ENCODE results near the gene ICA1. TPM values are rescaled to one million over a fixed set of nuclear protein-coding genes. Genes with fewer than 3 reads are reported as not detected.
"Not testable (repeated sequence)": the region's sequence is repeated elsewhere in the genome, so short reads cannot be mapped to it uniquely, and the experiment has no call there.

The ICA1 gene
- total RNA-seq, 2 experiments from 2014 or later, result 2.3 to 2.4 TPM

GRCh38 chr7:8259586-8260222 is 2.3 kb downstream of the ICA1 start:
- POLR2A ChIA-PET, result no interaction called here
- intact Hi-C loops (cut with micrococcal nuclease), result no loop called here
- CTCF ChIA-PET, result interaction anchor here (0.6 kb wide), 1 partner anchor 13 kb away, joined by 3 read pairs; no protein-coding TSS in a partner anchor
- Mint-ChIP-seq H3K27ac (no peak overlapping the region), H3K9me3 (no peaks in the 10 kb centered on the region), H3K4me3 (no peak overlapping the region), H3K4me1 (ENCODE audit: low read depth) (peaks cover 6% of the 10 kb centered on the region), H3K36me3 (no peaks in the 10 kb centered on the region), H3K27me3 (peaks cover 41% of the 10 kb centered on the region)
- DNase-seq, result no peak

- ChIA-PET CTCF (no interaction called here), POLR2A (no interaction called here)
- Mint-ChIP-seq H3K9me3 (no peaks in the 10 kb centered on the region), H3K27ac (no peak overlapping the region), H3K27me3 (peaks cover 38% of the 10 kb centered on the region), H3K4me1 (ENCODE audit: low read depth) (peaks cover 6% of the 10 kb centered on the region), H3K36me3 (no peaks in the 10 kb centered on the region), H3K4me3 (no peak overlapping the region)
- no peak for DNase-seq
- intact Hi-C loops (cut with micrococcal nuclease), result no loop called here
Measured at GRCh38 chr7:8258734-8259133, 3.2 kb downstream of the ICA1 start.

DNA sequence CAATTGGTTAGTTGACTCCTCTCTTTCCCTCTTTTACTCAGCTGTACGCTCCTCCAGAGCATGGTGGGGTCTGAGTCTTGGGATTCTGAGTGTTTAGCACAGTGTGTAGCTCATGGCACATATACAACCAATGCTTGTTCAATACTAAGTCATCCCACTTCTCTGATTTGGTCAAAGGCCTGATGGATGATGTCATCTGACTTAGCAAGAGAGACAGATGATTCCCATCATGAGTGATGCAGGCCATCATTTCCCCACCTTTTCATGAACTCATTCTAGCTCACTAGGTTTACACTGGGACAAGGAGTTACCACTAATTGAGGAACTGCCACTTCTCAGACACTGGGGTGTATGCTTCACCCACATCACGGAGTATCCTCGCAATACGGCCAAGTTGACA is 3.8 kb downstream of the ICA1 start:
- CTCF ChIA-PET, result no interaction called here

DNA sequence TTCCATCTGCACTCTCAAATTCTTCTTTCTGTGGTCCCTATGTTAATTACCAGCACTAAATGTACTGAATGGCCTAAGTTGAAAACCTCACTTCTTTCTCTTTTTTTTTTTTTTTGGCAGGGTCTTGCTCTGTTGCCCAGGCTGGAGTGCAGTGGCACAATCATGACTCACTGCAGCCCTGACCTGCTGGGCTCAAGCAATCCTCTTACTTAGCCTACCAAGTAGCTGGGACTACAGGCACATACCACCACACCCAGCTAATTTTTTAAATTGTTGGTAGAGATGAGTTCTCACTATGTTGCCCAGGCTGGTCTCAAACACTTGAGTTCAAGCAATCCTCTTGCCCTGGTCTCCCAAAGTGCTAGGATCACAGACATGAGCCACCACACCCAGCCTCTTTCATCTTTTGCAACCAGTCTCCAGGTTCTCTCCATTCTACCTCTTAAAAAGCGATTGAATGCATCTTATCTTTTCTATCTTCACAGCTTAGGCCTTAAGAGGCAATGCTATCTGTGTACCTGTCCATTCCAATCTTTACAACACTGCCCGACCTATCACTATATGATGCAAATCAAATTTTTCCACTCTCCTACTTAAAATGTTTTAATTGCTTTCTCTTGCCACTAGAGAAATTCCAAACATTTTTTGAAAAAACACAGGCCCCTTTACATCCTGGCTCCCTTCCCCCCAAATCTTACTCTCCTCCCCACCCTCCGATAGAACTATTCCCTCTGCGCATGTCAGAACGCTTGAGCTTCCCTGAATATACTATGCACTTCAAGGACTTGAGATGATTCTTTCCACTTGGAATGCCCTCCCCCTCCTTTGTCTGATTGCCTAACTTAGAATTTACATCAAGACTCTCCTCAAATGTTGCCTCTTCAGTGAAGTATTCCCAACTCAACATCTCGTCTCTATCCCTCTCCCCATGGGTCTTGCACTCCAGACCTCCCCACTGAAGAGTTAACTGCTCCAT is 6.0 kb downstream of the ICA1 start:
- no peak for DNase-seq
- CTCF ChIA-PET, result no interaction called here
- Mint-ChIP-seq H3K27me3 (peaks cover 25% of the 10 kb centered on the region), H3K4me3 (no peak overlapping the region), H3K27ac (no peak overlapping the region), H3K4me1 (ENCODE audit: low read depth) (peaks cover 4% of the 10 kb centered on the region), H3K9me3 (no peaks in the 10 kb centered on the region), H3K36me3 (no peaks in the 10 kb centered on the region)
- intact Hi-C loops (cut with micrococcal nuclease), result no loop called here
- POLR2A ChIA-PET, result no interaction called here

More for the DNA sequence above, 3.8 kb downstream of the ICA1 start:
- intact Hi-C loops (cut with micrococcal nuclease), result no loop called here
- H3K4me1 Mint-ChIP-seq (ENCODE audit: low read depth), result peaks cover 6% of the 10 kb centered on the region
- H3K9me3 Mint-ChIP-seq, result no peaks in the 10 kb centered on the region
- no peaks in the 10 kb centered on the region for H3K36me3 Mint-ChIP-seq
- POLR2A ChIA-PET, result no interaction called here
- DNase-seq, result no peak
- H3K27me3 Mint-ChIP-seq, result peaks cover 37% of the 10 kb centered on the region
- no peak overlapping the region for H3K4me3 Mint-ChIP-seq
- no peak overlapping the region for H3K27ac Mint-ChIP-seq

DNA sequence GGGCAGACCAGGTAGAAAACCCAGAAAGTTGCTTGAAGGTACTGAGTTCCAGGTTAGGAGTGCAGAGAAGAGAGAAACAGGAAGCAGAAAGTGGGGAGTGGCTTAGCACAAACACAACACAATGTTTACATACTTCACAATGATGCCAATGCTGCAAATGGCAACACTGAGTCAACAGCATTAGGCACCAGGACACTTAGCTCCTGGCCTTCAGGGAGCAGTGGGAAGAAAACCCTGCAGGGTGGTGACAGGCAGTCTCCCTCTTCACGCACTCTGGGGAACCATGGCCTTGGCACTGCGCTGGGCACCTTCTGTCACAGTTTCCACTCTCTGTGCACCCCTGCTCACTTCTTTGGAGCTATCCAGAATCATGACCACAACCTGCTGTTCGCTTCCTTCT is 7.3 kb downstream of the ICA1 start:
- intact Hi-C loops (cut with micrococcal nuclease), result no loop called here
- H3K27me3 Mint-ChIP-seq, result peaks cover 17% of the 10 kb centered on the region
- H3K27ac Mint-ChIP-seq, result no peak overlapping the region
- POLR2A ChIA-PET, result no interaction called here
- H3K9me3 Mint-ChIP-seq, result no peaks in the 10 kb centered on the region
- H3K4me1 Mint-ChIP-seq (ENCODE audit: low read depth), result no peaks in the 10 kb centered on the region
- no peak for DNase-seq
- H3K4me3 Mint-ChIP-seq, result no peak overlapping the region
- CTCF ChIA-PET, result interaction anchor here (1.2 kb wide), 1 partner anchor 41 kb away, joined by 4 read pairs; no protein-coding TSS in a partner anchor
- H3K36me3 Mint-ChIP-seq, result no peaks in the 10 kb centered on the region

- no peaks in the 10 kb centered on the region for H3K9me3 Mint-ChIP-seq
- H3K27ac Mint-ChIP-seq, result no peak overlapping the region
- H3K4me3 Mint-ChIP-seq, result no peak overlapping the region
- ChIA-PET CTCF (interaction anchor here (1.2 kb wide), 1 partner anchor 42 kb away, joined by 4 read pairs; no protein-coding TSS in a partner anchor), POLR2A (no interaction called here)
- no peaks in the 10 kb centered on the region for H3K36me3 Mint-ChIP-seq
- H3K4me1 Mint-ChIP-seq (ENCODE audit: low read depth), result no peaks in the 10 kb centered on the region
- peaks cover 15% of the 10 kb centered on the region for H3K27me3 Mint-ChIP-seq
- no peak for DNase-seq
- intact Hi-C loops (cut with micrococcal nuclease), result no loop called here
Measured at GRCh38 chr7:8254215-8254614, 7.8 kb downstream of the ICA1 start.

GRCh38 chr7:8251195-8251594 is 10.8 kb downstream of the ICA1 start:
- ChIA-PET POLR2A (no interaction called here), CTCF (interaction anchor here (1.4 kb wide), 1 partner anchor 10 kb away, joined by 3 read pairs; no protein-coding TSS in a partner anchor)
- Mint-ChIP-seq H3K4me1 (ENCODE audit: low read depth) (no peaks in the 10 kb centered on the region), H3K9me3 (no peaks in the 10 kb centered on the region), H3K27ac (no peak overlapping the region), H3K4me3 (no peak overlapping the region), H3K27me3 (peaks cover 12% of the 10 kb centered on the region), H3K36me3 (no peaks in the 10 kb centered on the region)
- DNase-seq, result no peak
- intact Hi-C loops (cut with micrococcal nuclease), result no loop called here

DNA sequence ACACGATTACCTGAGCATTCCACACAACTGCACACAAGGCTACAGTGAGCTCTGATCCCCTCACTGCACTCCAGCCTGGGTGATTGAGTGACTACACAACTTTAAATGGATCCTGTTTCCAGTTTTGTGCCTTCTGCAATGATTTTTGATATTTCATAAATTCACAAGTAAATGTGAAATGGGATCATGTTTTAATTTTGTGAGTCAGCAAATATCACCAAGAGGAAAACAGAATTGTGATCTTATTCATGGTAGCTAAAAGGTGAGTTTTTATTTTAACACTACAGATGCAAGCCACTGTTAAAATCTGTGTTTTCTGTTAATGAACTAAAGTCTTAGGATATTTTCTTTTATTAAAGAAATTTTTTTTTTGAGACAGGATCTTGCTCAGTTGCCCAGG is 11.4 kb downstream of the ICA1 start:
- Mint-ChIP-seq H3K4me3 (no peak overlapping the region), H3K4me1 (ENCODE audit: low read depth) (no peaks in the 10 kb centered on the region), H3K27me3 (peaks cover 12% of the 10 kb centered on the region), H3K27ac (no peak overlapping the region), H3K36me3 (no peaks in the 10 kb centered on the region), H3K9me3 (no peaks in the 10 kb centered on the region)
- ChIA-PET POLR2A (no interaction called here), CTCF (interaction anchor here (1.4 kb wide), 1 partner anchor 11 kb away, joined by 3 read pairs; no protein-coding TSS in a partner anchor)
- DNase-seq, result no peak
- intact Hi-C loops (cut with micrococcal nuclease), result no loop called here

DNA sequence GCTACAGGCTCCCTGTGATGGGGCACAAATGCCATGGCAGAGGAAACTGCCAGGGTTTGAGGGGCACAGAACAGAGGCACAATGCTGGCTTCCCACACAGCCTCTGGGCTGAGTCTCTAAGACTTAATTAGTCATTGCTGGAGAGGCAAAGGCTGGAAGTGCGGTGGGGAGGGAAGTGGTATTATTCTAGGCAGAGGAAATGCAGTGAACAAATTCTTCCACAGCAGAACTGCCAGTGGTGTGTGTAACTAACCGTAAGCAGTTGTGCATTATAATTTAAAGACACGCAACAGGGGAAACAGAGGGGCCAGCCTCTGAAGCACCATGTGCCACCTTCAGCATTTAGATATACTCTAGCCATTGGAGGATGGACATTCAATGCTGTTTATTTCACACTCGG is 12.8 kb downstream of the ICA1 start:
- DNase-seq, result peak; percentile 12
- Mint-ChIP-seq H3K4me3 (no peak overlapping the region), H3K27ac (no peak overlapping the region), H3K9me3 (peaks cover 6% of the 10 kb centered on the region), H3K36me3 (no peaks in the 10 kb centered on the region), H3K4me1 (ENCODE audit: low read depth) (no peaks in the 10 kb centered on the region), H3K27me3 (peaks cover 8% of the 10 kb centered on the region)
- ChIA-PET POLR2A (no interaction called here), CTCF (interaction anchor here (1.4 kb wide), 1 partner anchor 47 kb away, joined by 3 read pairs; no protein-coding TSS in a partner anchor)
- intact Hi-C loops (cut with micrococcal nuclease), result no loop called here

DNA sequence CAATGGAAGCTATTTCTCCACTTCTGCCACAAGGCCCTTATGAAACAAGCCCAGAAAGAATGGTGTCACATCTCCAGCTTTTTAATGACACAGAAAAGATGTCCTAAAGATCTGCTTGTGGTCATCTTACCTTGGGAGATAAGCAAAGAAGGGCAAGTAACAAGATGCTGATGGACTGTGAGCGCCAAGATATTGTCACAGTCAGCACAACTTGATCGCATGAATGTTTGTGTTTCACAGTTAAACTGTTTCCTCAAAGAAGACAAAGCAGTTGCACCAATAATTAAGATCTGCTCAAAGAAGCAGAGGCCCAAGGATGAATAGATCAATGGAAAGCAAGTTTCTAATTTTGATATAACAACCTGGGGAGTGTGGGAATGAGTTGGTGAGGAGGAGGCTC is 15.9 kb downstream of the ICA1 start:
- H3K27ac Mint-ChIP-seq, result no peak overlapping the region
- no peak overlapping the region for H3K4me3 Mint-ChIP-seq
- ChIA-PET POLR2A (no interaction called here), CTCF (no interaction called here)
- no peaks in the 10 kb centered on the region for H3K4me1 Mint-ChIP-seq (ENCODE audit: low read depth)
- intact Hi-C loops (cut with micrococcal nuclease), result no loop called here
- peaks cover 25% of the 10 kb centered on the region for H3K9me3 Mint-ChIP-seq
- H3K36me3 Mint-ChIP-seq, result peaks cover 5% of the 10 kb centered on the region
- DNase-seq, result no peak
- H3K27me3 Mint-ChIP-seq, result peaks cover 10% of the 10 kb centered on the region

- DNase-seq; H3K4me1 Mint-ChIP-seq (ENCODE audit: low read depth); intact Hi-C loops (cut with micrococcal nuclease); H3K27ac Mint-ChIP-seq; H3K36me3 Mint-ChIP-seq; POLR2A ChIA-PET; H3K4me3 Mint-ChIP-seq; CTCF ChIA-PET: not testable (repeated sequence)
- Mint-ChIP-seq H3K27me3 (peaks cover 11% of the 10 kb centered on the region), H3K9me3 (peaks cover 25% of the 10 kb centered on the region)
Measured at GRCh38 chr7:8245032-8245431, 16.9 kb downstream of the ICA1 start.

GRCh38 chr7:8243059-8243458 is 18.9 kb downstream of the ICA1 start:
- intact Hi-C loops (cut with micrococcal nuclease), result not testable (repeated sequence)

More at GRCh38 chr7:8243059-8243458, 18.9 kb downstream of the ICA1 start:
- peaks cover 25% of the 10 kb centered on the region for H3K9me3 Mint-ChIP-seq
- H3K27me3 Mint-ChIP-seq, result peaks cover 15% of the 10 kb centered on the region
- H3K4me3 Mint-ChIP-seq; H3K4me1 Mint-ChIP-seq (ENCODE audit: low read depth); DNase-seq; POLR2A ChIA-PET; CTCF ChIA-PET; H3K36me3 Mint-ChIP-seq; H3K27ac Mint-ChIP-seq: not testable (repeated sequence)
